IPS-NIHi11 (cell line): ENCODE data around the gene SPTB.

Experiments used
- DNase-seq: peaks from one replicate; pipeline ENCODE4 v3.0.0; 2012; ENCODE audit warnings: mixed read lengths, low spot score

SPTB gene

DNA sequence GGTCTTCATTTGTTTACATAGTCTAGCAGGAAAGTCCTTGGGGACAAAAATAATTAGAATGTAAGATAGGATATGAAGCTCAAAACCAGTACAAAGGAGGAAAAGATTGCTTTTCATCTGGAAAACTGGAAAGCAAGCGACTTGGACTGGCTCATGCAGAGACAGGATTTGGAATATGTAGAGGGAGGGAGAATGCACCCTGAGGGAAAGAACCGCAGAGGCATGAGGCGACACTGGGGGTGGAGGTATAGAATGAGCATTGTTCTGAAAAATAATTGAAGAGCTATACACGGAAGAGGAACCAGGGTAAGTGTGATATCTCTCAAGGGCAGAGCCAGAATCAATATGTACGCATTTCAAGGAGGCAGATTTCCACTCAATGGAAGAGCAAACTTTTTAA is 90.0 kb downstream of the SPTB start:
- DNase-seq = no peak

DNA sequence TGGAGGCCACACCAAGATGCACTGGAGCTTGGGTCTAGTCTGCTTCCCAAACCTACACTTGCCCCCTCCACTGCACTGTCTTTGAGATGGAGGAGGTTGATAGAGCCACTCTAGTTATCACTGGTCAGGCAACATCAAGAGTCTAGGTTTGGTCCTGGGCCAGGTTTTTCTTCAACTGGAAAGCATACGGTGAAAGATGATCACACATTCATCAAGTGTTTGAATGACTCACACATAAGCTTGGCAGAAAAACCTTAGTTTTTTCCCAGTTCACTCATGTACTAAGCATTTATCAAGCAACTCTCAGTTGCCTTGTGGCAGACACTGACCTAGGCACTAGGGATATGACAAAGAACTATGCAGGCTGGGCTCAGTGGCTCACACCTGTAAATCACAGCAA is 91.0 kb downstream of the SPTB start:
- no peak for DNase-seq

DNA sequence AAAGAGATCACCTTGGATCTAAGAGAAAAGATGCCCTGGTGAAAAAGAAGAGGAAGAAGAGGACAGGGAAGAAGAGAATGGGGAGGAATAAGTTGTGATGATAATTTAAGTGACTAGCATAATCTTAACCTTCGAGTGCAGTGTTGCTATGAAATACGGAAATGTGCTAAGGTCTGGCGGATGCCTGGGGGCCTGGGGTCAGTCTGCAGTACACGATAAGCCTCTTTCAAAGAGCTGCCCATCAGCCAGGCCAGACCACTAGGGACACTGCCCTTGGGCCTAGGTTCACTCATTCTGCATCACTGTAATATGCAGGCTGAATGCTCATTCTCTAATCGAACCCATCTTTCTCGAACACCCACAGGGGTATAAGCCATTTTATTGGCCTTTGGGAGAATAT is 92.1 kb downstream of the SPTB start:
- no peak for DNase-seq

DNA sequence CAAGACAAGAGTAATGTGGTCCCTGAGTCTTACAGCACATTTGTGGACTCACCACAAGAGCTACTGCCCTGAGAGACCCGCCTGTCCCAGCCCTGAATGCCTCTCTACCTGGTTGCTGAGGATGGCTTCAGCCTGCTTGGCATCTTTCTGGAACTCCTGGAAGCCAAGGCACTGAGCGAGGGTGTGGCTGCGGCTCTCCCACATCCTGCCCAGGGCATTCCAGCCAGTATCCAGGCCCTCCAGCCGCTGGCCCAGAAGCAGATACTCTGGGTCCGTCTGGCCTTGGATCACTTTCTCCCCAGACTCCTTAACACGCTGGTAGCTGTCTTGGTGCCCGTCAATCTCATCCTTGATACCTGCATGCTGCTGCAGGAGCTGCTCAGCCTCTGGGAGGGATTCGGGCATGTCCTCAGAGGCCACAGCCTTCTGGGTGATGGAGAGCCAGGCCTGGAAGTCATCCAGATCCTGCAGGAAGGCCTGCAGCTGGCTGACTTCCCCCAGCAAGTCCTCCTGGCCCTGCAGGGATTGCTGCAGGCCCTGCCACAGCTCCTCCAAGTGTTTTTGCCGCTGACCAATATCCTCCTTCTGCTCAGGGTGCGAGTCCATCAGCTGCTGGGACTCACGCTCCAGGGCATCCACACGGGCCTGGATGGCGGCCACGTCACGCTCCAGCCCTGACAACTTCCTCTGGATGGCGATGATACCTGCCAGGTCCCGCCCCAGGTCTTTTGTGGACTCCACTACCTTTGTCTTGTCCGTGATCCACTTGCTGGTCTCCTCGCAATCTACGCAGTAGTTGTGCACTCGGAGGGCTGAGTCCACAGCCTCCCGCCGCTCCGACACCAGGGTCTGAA is 93.2 kb downstream of the SPTB start:
- DNase-seq = no peak

DNA sequence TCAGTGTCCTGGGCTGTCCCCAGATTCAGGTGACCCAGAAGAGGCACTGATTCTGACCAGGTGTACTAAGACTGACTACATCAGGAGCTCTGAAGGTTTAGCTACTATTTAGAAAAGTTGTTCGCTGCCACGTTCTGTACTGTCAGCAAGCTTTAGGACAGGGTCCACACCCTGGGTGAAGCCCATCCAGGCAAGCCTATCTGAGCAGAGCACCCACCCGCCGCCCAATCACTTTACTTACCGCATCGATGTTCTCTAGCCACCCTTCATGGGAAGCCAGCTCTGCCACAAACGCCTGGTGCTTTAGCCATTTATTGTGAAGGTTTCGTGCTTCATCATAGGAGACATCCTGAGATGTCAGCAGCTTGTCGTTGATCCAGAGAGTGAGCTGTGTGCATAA is 95.7 kb downstream of the SPTB start:
- DNase-seq = no peak

DNA sequence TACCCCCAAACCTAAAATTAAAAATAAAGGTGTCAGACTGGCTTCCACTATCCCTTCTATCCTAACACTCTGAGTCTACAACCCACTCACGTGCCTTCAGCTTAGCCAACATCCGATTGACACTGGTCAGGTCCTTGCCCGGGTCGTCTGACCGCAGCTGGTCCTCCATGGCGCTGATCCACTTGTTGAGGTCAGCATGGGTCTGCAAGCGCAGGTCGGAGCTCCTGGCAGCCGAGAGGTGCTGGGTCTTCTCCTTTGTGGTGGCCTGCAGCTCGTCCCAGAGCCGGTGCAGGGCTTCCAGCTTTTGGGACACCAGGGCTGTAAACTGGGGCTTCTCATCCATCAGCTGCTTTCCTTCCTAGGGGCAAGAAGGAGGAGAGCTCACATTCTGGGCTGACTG is 97.5 kb downstream of the SPTB start:
- DNase-seq = no peak

DNA sequence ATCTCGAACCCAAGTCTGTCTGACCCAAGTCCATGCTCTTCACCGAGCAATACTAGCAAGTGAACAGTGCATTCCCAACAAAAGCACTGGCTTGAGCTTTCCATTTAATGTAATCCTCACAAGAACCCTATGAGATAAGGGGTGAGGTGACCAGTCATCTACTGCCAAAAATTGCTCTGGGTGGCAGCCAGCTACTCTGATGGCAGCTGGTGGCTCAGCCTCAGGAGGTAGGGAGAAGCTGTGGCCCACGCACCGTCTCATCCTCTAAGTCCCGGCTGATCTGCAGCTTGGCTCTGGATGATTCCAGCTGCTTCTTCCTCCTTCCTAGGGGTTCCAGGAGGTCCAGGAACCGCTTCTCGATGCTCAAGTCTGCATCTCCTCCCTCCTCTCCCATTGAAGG is 100.2 kb downstream of the SPTB start:
- no peak for DNase-seq

DNA sequence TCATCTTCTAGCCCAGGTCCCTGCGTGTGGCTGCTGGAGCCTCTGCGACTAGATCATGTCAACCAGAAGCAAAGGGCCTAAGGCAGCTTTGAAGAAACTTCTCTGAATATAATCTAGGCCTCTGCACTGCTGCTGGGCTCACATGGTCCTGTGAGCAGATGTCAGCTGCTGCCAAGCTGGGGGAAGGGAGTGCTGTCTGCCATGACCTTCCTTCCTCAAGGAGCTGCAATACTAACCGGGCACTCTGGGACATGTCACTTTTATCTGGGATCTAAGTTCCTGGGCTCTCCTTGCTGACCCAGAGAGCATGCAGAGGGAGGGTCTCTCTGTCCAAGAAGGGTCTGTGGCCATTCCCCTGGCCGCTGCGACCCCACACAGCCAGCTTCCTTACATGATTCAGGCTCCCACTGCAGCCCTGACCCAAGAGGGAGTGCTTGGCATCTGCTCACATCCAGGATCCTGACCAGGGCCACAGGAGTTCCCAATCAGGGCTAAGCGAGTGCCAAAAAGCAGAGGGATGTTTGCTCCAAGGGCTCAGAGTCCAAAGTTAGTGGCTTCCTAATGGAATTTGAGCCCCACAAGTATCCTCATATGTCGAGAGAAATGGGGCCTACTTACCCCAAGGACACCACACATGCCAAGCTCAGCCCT is 101.5 kb downstream of the SPTB start:
- no peak for DNase-seq

DNA sequence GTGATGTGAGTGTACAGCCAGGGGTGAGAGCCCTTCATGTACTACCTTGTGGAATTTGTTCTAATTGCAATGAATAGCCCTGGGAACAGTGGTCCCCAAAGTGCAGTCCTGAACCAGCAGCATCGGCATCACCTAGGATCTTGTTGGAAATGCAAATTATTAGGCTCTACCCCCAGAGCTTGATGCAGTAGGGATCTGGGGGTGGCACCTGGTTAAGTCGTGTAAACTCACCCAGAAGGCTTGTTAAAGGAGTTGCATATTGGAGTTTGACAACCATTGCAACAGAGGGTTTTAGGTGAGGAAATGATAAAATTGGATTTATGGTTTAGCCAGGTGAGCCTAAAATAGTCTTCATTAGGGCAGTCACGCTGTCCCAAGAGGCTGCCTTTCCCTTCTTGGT is 102.2 kb downstream of the SPTB start:
- no peak for DNase-seq

DNA sequence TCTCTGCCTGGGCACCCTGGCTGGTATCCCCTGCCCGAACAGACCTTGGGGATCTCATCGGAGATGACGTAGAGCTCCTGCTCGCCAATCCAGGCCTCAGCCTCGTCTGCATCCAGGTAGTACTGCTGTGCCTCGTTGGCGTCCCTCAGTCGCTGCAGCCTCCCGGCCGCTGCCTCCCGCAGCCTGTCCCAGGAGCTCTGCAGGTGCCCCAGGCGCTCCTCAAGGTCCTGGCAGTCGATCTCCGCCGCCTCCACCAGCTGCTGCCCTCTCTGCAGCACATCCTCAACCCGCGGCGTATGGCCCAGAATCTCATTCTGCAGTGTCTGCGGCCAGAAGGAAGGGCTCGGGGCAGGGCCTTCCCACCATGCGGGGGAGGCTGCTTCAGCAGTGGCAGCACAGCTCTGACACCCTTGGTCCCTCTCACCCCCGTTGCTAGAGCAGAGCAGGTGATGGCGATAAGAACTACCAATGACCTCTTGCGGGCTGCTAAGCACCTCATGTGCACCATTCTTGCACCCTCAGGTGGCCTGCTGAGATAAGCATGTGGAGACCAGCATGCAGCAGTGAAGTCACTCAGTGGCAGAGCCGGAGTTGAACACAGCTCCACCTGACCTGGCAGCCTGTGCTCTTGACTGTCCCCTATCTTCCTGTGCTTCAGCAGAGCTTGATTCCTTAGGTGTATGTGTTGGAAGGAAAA is 104.5 kb downstream of the SPTB start:
- no peak for DNase-seq

DNA sequence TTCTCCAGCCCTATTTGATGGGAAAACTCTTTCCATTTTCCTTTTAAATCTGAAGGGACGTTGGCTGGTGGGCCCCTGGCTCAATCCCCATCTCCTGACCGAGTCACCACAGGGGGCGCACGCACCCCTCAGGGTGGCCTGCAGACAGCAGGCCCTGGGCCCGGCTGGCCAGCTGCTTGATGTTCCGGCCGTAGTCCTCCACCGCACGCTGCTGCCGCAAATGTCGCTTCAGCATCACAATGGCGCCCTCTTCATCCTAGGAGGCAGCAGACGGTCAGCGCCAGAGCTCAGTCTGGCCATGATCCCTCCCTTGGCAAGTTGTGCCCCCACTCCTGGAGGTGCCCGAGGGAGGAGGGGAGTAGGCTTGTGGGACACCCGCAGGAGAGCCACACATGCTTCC is 105.4 kb downstream of the SPTB start:
- DNase-seq = no peak

DNA sequence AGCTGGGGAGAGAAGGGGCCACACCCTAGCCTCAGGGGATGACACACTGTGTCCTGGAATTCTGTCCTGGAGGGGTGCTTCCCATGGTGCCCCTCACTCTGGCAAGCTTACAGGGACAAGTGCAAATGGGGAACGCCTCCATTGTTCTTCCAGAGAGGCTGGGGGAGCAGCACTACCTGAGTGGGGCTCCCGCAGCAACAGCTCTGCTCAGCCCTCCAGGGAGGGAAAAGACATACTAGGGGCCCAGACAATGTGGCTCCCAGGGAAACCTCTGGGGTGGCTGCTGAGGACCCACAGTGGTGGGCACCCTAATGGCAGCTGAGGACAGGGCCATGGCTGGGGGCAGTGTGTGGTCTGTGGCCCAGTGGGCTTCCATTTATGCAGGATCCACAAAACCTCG is 106.1 kb downstream of the SPTB start:
- no peak for DNase-seq

DNA sequence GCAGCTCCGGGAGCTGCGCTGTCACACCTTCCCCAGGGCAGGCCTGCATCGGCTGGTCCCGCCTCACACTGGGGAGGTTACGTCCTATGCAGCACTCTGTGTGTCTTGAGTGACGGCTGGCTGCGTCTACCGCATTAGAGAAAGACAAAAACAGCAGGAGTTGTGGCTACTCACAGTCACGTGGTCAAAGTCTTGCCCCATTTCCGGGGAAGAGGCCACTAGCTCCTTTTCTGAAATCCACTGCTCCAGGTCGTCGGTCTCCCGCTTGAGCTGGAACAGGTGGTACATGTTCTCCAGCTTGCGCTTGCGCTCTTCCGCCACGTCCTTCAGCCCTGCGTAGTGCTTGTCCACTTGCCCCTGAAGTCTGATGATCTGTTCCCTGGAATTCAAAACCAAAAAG is 106.7 kb downstream of the SPTB start:
- no peak for DNase-seq

DNA sequence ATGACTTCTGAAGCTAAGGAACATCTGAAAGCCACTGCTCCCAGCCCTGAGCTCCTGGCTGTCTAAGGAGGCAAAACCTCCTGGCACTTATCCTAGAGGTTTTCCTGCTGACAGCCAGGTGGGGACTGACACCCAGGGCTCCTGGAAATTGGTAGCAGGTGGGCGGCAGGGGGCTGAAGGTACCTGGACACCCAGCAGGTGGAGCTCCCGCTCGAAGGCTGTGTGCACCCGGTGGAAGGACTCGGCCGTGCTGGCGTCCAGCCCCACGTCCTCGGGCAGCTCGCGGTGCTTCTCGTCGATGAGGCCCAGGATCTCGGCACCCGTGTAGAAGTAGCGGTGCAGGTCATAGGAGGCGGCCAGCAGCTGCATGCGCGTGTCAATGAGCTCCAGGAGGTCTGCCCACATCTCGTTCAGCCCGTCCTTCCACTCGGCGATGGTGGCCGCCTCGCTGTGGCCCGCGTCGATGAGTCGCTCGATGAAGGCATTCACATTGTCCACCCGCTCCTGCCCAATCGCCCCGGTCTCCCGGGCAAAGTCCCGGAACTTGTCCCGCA is 107.2 kb downstream of the SPTB start:
- DNase-seq = peak; percentile 62

DNA sequence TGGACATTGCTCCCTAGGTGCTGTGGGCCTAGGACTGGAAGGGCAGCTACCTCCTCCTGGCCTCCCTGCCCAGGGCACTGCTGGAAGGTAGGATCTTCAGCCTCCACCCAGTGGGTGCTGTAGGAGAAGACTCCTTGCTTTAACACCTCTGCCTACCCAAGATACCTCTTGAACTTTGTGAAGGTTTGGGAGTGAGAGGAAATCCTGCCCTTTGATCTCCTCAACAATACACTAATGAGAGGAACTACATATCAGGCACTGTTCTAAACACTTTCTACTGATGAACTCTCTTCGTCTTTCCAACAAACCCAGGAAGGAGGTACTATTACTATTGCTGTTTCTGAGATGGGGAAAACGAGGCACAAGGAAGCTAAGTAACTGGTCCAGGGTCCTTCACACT is 108.5 kb downstream of the SPTB start:
- DNase-seq = no peak

DNA sequence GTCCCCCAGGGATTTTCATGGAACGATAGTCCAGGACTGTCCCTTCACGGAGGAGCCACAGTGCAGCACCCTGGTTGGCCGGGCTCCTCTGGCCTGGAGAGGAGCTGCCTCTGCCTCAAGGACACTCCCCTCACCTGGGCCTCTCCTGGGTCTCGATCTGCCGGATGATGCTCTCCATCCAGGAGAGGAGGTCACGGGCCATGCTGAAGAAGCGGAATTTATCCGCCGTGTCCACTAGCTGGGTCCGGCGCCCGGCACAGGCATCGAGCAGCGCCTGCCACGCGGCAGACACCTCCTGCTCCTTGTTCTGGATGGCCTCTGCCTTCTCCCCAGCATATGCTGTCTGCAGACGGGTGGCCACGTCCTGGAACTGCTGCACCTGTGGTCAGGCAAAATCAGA is 109.0 kb downstream of the SPTB start:
- DNase-seq = no peak

DNA sequence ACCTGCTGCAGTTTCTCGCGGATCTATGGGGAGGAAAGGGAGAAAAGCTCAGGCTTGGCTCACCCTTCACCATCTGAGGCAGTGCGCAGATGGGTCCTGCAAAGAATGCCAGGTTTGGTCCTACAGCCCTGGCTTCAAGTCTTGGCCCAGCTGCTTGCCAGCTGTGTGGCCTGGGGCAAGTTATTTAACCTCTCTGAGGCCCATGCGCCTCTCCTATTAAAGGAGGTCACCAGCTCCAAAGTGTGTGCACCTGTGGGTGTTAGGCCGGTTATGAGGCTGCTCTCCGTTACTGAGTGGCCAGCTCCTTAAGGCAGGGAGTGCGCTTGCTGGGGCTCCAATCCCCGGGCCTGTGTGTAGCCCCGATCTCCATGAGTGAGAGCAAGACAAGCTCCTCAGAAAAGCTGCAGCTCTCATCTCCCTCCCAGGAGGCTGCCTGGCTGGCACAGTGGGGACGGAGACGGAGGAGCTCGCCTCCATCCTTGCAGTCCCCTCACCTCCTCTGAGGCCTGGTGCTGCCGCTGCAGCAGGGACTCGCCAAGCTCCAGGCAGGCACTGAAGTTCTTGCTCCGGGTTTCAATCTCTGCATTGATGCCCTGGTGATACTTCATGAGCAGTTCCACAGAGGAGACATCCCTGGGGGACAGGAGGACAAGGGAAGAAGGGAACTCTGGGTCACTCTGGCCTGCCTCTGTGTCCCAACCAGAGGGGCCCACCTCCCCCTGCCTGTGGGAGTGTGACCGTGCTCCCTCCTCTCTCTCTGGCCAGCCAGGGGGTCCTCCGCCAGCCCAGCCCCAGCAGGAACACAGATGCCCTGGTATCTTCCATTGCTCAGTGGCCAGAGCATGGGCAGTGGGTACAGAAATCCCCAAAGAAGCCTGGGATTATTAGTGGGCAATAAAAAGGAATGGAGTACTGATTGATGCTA is 110.3 kb downstream of the SPTB start:
- no peak for DNase-seq

DNA sequence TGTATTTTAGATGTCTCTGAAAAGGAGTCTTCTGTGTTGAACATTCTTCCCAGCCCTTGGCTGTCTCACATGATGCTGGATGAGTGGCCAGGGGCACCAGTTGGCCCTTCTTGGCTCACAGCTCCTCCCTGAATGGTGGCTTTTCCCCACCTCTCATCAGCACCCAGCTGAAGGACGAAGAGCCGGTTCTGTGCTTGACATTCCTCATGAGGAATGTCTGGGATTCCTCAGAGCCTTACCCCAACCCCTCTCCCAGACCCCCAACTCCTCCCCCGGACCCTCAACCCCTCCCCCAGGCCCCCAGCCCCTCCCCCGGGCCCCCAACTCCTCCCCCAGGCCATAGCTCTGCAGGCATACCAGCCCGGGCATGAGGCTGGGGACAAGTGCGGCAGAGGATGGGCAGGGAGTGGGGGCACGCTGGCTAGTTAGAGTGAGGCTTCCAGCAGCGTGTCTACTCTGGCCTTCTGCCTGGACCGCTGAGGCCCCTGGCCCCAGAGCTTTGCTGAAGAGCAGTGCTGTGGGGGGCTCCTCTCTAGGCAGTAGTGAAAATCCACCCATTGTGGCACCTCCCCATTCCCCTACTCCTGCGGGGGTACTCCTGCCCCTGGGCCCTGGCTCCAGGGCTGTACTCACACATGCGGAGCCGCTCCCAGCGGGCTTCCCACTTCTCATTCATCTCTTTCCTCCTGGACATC is 111.2 kb downstream of the SPTB start:
- DNase-seq = peak; percentile 46

DNA sequence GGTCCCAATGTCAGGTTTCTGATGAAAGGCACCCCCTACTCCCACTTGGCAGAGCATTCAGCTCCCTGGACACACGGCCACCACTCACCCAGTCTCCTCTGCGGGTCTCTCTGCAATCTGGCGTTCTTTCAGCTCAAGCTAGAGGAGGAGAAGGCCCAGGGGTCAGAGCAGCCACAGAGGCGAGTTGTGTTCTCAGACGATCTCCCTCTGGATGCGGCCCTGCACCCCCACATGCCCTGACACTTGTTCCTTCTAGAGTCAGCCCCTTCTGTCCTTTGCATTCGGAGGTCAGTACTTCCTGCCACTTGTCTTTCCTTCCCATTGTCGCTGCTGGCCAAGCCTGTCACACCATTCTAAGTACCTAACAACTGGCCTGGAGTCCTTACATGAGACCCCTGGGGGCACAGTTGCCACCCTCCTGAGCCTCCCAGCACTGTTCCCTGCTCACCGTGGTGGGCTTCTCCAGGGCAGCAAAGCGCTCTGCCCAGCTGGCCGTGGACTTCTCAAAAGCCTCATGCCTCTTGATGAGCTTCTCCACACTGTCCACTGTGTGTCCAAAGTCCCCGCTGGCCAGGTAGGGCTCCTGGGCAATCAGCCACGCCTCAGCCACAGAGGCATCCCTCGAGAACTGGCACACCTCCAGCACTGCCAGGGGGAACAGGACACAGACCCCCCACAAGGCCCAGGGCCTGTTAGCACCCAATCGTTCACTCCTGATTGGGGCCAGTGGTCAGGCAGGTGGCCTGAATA is 112.3 kb downstream of the SPTB start:
- no peak for DNase-seq

DNA sequence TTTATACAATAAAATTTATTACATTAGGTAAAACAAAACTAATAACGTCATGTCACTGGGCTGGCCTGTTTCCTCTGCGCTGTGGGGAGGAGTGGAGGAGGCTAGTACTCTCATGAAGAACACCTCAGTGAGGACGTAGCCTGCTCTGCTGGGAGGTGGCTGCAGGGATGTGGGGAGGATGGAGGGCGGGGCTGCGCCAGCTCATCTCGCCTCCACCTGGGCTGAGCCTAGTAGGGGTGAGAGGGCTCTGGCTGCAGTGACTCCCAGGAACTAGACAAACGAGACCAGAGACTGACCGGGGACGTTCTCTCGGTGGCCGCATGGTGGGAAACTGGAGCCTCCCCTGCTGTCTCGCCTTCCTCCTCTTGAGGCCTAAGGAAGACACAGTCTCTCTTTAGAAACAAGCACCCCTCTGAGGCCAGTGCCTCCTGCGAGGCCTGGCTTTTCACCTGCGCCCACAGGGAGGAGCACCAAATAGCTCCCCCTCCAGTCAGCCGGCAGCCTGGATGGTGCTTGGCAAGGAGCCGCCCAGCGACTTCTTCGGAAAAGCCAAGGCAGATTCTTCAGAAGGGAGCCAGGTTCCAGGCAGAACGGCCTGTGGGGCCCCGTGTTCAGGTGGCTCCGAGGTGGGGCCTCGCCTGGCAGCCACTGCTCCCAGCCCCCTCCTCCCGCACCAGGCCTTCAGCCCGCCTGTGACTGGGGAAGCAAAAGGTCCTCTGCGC is 113.1 kb downstream of the SPTB start:
- DNase-seq = peak; percentile 64
